LNCaP clone FGC (cell line): ENCODE results near the gene ZNF783.
"Not testable (repeated sequence)": the region's sequence is repeated elsewhere in the genome, so short reads cannot be mapped to it uniquely, and the experiment has no call there.

ENCODE experiments used
- DNase-seq: peaks from one replicate; pipeline ENCODE4 v3.0.0-alpha.2; 2011; ENCODE audit warnings: low read depth
- H3K4me3 ChIP-seq: 2 replicates; pipeline ENCODE4 v1.5.1; 2011; ENCODE audit warnings: mild to moderate bottlenecking, low read depth, low read length, control low read depth
- TF ChIP-seq, protein P1 (sequence below): IDR thresholded peaks from 2 replicates; pipeline ENCODE4 v1.5.1; 2012; ENCODE audit warnings: mild to moderate bottlenecking; ENCODE audit not compliant: control insufficient read depth, insufficient read depth; ENCODE audit errors: extremely low read depth

The ZNF783 gene

DNA sequence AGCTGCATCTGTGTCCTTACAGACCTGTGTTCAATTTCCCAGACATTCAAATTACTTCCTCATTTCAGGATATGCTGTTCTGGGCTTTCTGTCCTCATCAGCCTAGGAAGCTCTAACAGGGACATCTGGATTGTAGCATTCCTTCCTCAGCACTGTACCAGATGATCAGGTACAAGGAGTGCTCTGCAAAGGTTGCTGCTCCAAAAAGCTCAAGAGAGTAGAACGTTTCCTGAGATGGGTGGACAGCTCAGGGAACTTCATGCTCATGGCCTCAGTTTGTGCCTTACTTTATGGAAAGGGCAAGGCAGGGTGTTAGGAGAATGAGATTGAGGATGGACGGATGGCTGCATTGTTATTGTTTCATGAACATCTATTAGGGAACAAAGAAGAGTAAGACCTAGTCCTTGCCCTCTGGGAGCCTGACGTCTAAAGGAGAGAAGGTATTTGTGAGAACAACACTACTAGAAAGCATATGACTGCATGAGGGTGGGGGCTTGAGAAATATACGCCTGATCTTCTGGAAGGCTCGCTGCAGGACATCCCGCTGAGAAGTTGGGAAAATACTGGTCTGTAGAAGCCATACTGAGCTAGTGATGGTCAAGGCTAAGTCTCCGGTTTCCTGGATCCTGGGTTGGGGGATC is 33.0 kb upstream of the ZNF783 start:
- H3K4me3 ChIP-seq: no peak overlapping the region
- TF ChIP-seq, protein P1, sequence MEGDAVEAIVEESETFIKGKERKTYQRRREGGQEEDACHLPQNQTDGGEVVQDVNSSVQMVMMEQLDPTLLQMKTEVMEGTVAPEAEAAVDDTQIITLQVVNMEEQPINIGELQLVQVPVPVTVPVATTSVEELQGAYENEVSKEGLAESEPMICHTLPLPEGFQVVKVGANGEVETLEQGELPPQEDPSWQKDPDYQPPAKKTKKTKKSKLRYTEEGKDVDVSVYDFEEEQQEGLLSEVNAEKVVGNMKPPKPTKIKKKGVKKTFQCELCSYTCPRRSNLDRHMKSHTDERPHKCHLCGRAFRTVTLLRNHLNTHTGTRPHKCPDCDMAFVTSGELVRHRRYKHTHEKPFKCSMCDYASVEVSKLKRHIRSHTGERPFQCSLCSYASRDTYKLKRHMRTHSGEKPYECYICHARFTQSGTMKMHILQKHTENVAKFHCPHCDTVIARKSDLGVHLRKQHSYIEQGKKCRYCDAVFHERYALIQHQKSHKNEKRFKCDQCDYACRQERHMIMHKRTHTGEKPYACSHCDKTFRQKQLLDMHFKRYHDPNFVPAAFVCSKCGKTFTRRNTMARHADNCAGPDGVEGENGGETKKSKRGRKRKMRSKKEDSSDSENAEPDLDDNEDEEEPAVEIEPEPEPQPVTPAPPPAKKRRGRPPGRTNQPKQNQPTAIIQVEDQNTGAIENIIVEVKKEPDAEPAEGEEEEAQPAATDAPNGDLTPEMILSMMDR: no peak
- no peak for DNase-seq

DNA sequence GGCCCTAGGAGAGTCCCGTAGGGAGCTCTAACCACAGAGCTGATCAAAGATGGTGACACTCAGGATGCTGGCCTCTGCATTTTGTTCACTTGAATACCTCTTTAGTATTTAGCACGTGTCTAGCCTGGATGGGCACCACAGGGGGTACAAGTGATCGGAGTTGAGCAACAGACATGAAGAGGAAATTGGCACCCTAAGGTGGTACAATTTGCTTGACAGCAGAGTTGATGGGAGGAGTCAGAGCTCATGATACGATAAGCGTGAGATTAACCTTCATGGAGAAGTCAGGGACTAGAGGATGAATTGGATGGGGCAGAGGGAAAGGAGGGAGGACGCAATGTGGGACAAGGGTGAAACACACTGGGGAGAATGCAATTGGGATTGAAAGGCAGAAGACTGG is 32.5 kb upstream of the ZNF783 start:
- H3K4me3 ChIP-seq: no peak overlapping the region
- no peak for DNase-seq
- TF ChIP-seq, protein P1: no peak

DNA sequence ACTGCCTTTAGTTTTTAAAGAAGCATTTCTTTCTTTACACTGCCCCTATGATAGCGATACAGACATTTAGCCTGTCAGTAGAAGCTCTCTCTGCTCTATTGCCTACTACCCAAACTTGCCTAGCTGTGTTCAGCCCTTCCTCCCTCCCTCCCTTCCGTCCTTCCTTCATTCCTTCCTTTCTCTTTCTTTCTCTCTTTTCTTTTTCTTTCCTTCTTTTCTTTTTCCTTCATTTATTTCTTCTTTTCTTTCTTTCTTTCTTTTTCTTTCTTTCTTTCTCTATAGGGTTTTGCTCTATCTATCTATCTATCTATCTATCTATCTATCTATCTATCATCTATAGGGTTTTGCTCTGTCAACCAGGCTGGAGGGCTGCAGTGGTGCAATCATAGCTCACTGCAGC is 29.6 kb upstream of the ZNF783 start:
- TF ChIP-seq, protein P1: no peak
- DNase-seq: no peak
- H3K4me3 ChIP-seq: no peak overlapping the region

- DNase-seq, H3K4me3 ChIP-seq: not testable (repeated sequence)
Measured at GRCh38 chr7:149233655-149234204, 28.3 kb upstream of the ZNF783 start.

DNA sequence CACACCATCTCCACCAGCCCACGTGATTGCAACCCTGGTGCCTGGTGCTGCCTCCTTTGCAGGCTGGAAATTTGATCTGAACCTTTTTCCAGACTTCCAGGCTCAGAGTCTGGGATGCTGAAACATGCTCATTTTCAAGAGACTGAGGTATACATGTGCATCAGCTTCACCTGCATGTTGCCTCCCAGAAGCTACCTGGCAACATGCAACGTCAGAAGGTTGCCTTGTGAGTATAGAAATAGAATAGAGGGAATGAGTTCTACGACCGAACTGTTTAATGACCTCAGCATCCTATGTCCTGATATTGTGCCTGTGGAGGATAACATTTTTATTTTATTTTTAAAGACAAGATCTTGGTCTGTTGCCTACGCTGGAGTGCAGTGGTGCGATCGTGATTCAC is 24.5 kb upstream of the ZNF783 start:
- no peak overlapping the region for H3K4me3 ChIP-seq
- no peak for DNase-seq
- TF ChIP-seq, protein P1: no peak

GRCh38 chr7:149238051-149238450 is 23.9 kb upstream of the ZNF783 start:
- H3K4me3 ChIP-seq: no peak overlapping the region
- TF ChIP-seq, protein P1: no peak
- peak; percentile 80 for DNase-seq

GRCh38 chr7:149239345-149240143 is 22.5 kb upstream of the ZNF783 start, which contains the start of gene ZNF212:
ZNF212 (plus strand) TSS chr7:149239651; CDS start chr7:149239779, 128 bp downstream.
- H3K4me3 ChIP-seq: peak within 1 kb of the TSS; percentile 100
- peak; percentile 70 for DNase-seq
- TF ChIP-seq, protein P1: peak; percentile 98
